Parathyroid adenoma (tissue), 2 donors: ENCODE results near the gene PGBD5.

ENCODE experiments used
- H2AFZ ChIP-seq: fragments of 300-600 bp; sonication (generic); one replicate; pipeline ENCODE4 v1.7.0; 2017; ENCODE audit warnings: antibody characterized with exemption, mild to moderate bottlenecking
- H3K27ac ChIP-seq: fragments of 300-600 bp; sonication (generic); one replicate; pipeline ENCODE4 v1.7.0; 2017
- H3K27me3 ChIP-seq: fragments of 300-600 bp; sonication (generic); one replicate; pipeline ENCODE4 v1.7.0; 2017; ENCODE audit warnings: low read length; ENCODE audit not compliant: control insufficient read depth, insufficient read depth
- H3K36me3 ChIP-seq: fragments of 300-600 bp; sonication (generic); one replicate; pipeline ENCODE4 v1.7.0; 2017; ENCODE audit warnings: low read length; ENCODE audit not compliant: control insufficient read depth, insufficient read depth
- H3K4me1 ChIP-seq: fragments of 300-600 bp; sonication (generic); one replicate; pipeline ENCODE4 v1.7.0; 2017; ENCODE audit warnings: control low read depth
- H3K4me2 ChIP-seq: fragments of 300-600 bp; sonication (generic); one replicate; pipeline ENCODE4 v1.7.0; 2017; ENCODE audit warnings: low read length
- H3K4me3 ChIP-seq: fragments of 300-600 bp; sonication (generic); one replicate; pipeline ENCODE4 v1.7.0; 2017; ENCODE audit warnings: low read depth, low read length
- H3K79me2 ChIP-seq: fragments of 300-600 bp; sonication (generic); one replicate; pipeline ENCODE4 v1.7.0; 2017; ENCODE audit warnings: control low read depth
- H3K9ac ChIP-seq: fragments of 300-600 bp; sonication (generic); one replicate; pipeline ENCODE4 v1.7.0; 2017; ENCODE audit warnings: mild to moderate bottlenecking
- H3K9me3 ChIP-seq: fragments of 300-600 bp; sonication (generic); one replicate; pipeline ENCODE4 v1.7.0; 2017; ENCODE audit warnings: low read length; ENCODE audit not compliant: control insufficient read depth
- CTCF ChIP-seq: fragments of 300-600 bp; sonication (generic); IDR thresholded peaks from one replicate; pipeline ENCODE4 v1.7.0; 2017; ENCODE audit warnings: antibody characterized with exemption, mild to moderate bottlenecking
- donor health status: primary hyperparathyroidism.

Gene PGBD5

GRCh38 chr1:230391776-230392535 lies 34.2 kb downstream of the PGBD5 start:
- Histone ChIP-seq H3K4me2 (no peak overlapping the region), H3K4me1 (no peaks in the 10 kb centered on the region), H3K27me3 (no peaks in the 10 kb centered on the region), H3K36me3 (no peaks in the 10 kb centered on the region), H3K79me2 (peaks cover 2% of the 10 kb centered on the region), H3K27ac (no peak overlapping the region), H3K9me3 (no peaks in the 10 kb centered on the region), H3K9ac (no peak overlapping the region), H3K4me3 (no peak overlapping the region), H2AFZ (no peak overlapping the region)
- TF ChIP-seq CTCF = no peak

- Histone ChIP-seq H3K4me2 (no peak overlapping the region), H3K9me3 (no peaks in the 10 kb centered on the region), H3K4me1 (no peaks in the 10 kb centered on the region), H3K9ac (no peak overlapping the region), H3K27me3 (no peaks in the 10 kb centered on the region), H3K27ac (no peak overlapping the region), H3K4me3 (no peak overlapping the region), H3K36me3 (no peaks in the 10 kb centered on the region), H2AFZ (no peak overlapping the region), H3K79me2 (no peaks in the 10 kb centered on the region)
- TF ChIP-seq CTCF = no peak
Measured at GRCh38 chr1:230390371-230390770, 35.8 kb downstream of the PGBD5 start.

GRCh38 chr1:230387876-230388275 lies 38.3 kb downstream of the PGBD5 start:
- Histone ChIP-seq H2AFZ (no peak overlapping the region), H3K9ac (no peak overlapping the region), H3K9me3 (no peaks in the 10 kb centered on the region), H3K4me2 (no peak overlapping the region), H3K27me3 (no peaks in the 10 kb centered on the region), H3K4me3 (no peak overlapping the region), H3K36me3 (no peaks in the 10 kb centered on the region), H3K4me1 (no peaks in the 10 kb centered on the region), H3K27ac (no peak overlapping the region), H3K79me2 (no peaks in the 10 kb centered on the region)
- TF ChIP-seq CTCF = no peak

GRCh38 chr1:230387296-230387695 lies 38.8 kb downstream of the PGBD5 start:
- H3K4me2 ChIP-seq = no peak overlapping the region
- no peak overlapping the region for H3K4me3 ChIP-seq
- no peak overlapping the region for H2AFZ ChIP-seq
- no peaks in the 10 kb centered on the region for H3K79me2 ChIP-seq
- no peaks in the 10 kb centered on the region for H3K36me3 ChIP-seq
- H3K4me1 ChIP-seq = no peaks in the 10 kb centered on the region
- no peaks in the 10 kb centered on the region for H3K9me3 ChIP-seq
- no peak for TF ChIP-seq CTCF
- no peak overlapping the region for H3K27ac ChIP-seq
- no peak overlapping the region for H3K9ac ChIP-seq
- H3K27me3 ChIP-seq = no peaks in the 10 kb centered on the region
